Cardiac fibroblast (primary cell): ENCODE data around the gene RBX1.

Experiments
- DNase-seq, 2 donors: peaks; one replicate each; pipeline versions ENCODE4 v3.0.0 to v3.0.0-alpha.2; 2010; ENCODE audit warnings: low read depth in 2 of 2
- H3K4me3 ChIP-seq, 2 donors: replicated peaks in 1 of 2; 1 replicate in 1 of 2; 2 replicates in 1 of 2; pipeline ENCODE4 v1.5.1; 2011; ENCODE audit warnings: low read depth in 2 of 2, low read length in 2 of 2, mild to moderate bottlenecking in 2 of 2, moderate library complexity in 1 of 2
- TF ChIP-seq, protein P1 (sequence below): IDR thresholded peaks from one replicate; pipeline ENCODE4 v1.5.1; 2011; ENCODE audit warnings: low read depth, mild to moderate bottlenecking, low read length, inconsistent platforms

RBX1 gene

DNA sequence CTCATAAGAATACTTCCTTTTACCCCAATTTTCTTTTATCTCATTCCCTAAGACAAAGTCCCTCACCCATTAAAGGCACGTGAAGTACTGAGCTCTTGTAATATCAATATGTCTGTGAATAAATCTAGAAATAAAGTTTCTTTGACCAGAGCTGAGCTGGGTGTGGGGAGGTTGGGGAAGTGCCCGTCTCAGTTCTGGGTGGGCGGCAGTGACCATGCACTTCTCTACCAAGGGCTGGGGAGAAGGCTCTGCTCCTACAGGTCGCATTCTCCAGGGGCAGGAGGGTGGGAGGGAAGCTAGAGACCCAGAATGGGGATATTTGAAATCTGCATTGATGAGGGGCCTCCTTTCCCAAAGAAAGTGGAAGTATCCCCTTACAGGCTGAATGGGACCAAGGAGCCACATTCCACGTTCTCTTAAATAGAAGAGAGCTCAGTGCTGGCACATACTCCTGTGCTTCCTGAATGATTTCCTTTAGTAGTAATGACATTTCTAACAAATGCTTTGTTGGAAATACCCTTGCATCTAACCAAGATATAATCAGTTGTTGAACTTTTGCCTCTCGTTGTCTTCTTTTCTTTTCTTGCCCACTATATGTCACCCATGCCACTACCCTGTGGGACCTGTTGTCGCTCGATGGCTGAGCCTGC, 16.1 kb downstream of the RBX1 start:
- H3K4me3 ChIP-seq = no peak overlapping the region
- TF ChIP-seq, protein P1, sequence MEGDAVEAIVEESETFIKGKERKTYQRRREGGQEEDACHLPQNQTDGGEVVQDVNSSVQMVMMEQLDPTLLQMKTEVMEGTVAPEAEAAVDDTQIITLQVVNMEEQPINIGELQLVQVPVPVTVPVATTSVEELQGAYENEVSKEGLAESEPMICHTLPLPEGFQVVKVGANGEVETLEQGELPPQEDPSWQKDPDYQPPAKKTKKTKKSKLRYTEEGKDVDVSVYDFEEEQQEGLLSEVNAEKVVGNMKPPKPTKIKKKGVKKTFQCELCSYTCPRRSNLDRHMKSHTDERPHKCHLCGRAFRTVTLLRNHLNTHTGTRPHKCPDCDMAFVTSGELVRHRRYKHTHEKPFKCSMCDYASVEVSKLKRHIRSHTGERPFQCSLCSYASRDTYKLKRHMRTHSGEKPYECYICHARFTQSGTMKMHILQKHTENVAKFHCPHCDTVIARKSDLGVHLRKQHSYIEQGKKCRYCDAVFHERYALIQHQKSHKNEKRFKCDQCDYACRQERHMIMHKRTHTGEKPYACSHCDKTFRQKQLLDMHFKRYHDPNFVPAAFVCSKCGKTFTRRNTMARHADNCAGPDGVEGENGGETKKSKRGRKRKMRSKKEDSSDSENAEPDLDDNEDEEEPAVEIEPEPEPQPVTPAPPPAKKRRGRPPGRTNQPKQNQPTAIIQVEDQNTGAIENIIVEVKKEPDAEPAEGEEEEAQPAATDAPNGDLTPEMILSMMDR = no peak
- DNase-seq = no peak

DNA sequence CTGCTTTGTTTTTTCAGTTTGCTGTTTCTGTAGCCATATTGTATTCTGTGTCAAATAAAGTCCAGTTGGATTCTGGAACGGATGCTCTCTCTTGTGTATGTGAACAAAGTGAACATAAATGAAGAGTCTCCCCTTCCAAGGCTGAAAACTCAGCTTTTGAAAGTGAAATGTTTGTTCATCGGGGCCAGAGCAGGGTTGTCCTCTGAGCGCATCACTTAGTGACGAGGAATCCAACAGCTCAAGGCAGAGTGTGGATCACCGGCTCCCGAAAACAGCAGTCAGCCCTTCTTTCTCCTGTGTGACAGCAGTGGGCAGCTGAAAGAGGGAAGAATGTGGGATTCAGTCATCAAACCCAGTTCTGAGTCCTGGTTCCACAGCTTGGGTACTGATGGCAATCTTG, 21.4 kb downstream of the RBX1 start:
- no peak for DNase-seq
- TF ChIP-seq, protein P1 = no peak
- no peak overlapping the region for H3K4me3 ChIP-seq

DNA sequence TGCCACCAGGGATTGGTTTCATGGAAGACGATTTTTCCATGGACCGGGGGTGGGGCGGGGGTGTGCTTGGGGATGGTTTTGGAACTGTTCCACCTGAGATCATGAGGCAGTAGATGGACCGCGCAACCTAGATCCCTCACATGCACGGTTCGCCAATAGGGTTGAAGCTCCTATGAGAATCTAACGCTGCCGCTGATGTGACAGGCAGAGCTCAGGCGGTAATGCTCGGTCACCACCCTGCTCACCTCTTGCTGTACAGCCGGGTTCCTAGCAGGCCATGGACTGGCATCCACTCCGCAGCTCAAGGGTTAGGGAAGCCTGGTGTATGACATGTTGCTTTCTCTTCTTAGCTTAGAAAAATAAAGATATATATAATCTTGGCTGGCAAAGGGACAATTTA, 22.0 kb downstream of the RBX1 start:
- TF ChIP-seq, protein P1 = no peak
- no peak overlapping the region for H3K4me3 ChIP-seq
- DNase-seq = no peak

DNA sequence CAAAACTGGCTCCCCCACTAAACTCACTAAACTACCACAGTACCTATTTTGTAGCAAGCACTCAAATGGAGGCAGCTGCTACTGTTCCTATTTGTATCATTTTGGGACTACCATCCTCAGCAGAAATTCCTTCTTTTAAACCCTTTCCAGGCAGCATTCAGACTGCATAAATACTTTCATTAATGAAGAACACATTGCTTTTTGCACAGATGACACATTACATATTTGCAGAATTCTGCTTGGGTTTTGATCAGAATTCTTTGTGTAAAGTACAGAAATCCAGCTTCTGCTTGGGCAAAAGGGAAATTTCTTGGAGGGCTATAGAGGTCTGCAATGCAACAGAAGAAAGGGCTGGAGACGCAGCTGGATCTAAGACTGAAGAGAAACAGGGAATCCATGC, 24.2 kb downstream of the RBX1 start:
- DNase-seq = no peak
- TF ChIP-seq, protein P1 = no peak
- no peak overlapping the region for H3K4me3 ChIP-seq

DNA sequence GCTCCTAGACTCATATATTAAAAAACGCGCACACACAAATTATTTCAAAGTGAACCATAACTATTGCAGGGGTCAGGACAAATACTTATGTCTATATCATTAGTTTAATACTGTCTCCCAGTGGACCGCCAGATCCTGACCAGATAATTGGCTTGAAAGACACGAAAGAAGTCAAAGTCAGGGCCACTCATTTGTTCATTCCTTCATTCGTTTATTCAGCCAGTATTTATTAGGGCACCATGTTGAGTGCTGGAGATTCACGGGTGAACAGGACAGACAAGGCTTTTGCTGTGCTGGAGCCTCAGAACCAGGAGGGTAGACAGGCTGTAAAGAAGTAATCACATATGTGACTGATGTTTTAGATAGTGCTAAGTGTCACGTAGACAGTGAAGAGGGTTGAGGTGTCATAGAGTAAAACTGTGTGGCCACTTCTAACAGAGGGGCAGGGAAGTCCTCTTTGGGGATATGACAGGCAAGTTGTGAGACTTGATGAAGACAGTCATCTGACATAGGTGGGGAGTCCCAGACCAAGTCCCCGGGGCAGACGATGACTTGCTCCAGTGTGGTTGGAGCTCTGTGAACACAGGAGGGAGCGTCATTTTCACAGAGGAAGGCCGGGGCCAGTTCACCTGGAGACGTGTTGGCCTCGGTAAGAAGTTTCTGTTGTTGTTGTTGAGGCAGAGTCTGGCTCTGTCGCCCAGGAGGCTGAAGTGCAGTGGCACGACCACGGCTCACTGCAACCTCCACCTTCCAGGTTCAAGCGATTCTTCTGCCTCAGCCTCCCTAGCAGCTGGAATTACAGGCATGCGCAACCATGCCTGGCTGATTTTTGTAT, 25.9 kb downstream of the RBX1 start:
- no peak for DNase-seq
- H3K4me3 ChIP-seq = no peak overlapping the region
- TF ChIP-seq, protein P1 = no peak

DNA sequence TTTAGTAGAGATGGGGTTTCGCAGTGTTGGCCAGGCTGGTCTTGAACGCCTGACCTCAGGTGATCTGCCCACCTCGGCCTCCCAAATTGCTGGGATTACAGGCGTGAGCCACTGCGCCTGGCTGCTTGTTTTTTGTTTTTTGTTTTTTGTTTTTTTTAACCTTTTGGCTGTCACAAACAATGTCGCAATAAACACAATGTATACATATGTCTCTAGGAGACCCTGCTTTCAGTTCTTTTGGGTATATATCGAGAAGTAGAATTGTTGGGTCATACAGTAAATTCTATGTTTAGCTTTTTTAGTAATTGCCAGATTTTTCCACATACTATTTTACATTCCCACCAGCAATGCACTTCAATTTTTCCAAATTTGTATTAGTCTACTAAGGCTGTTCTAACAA, 28.0 kb downstream of the RBX1 start:
- no peak for DNase-seq
- no peak overlapping the region for H3K4me3 ChIP-seq
- TF ChIP-seq, protein P1 = no peak
